Tibial nerve (tissue), 4 donors: ENCODE data around the gene TUBB4A.

ENCODE experiments used
- EP300 ChIP-seq, 2 donors: sonication (generic); formaldehyde crosslinking; IDR thresholded peaks; one replicate each; pipeline ENCODE4 v1.6.1; 2017; ENCODE audit warnings: antibody characterized with exemption in 2 of 2, mild to moderate bottlenecking in 1 of 2
- POLR2A ChIP-seq, 2 donors: fragments of 450-650 bp; IDR thresholded peaks; one replicate each; pipeline ENCODE4 v1.6.1; 2017; ENCODE audit warnings: antibody characterized with exemption in 2 of 2, mild to moderate bottlenecking in 2 of 2, moderate library complexity in 2 of 2
- TF ChIP-seq, protein P1 (sequence below), 5 experiments: fragments of 200-600 bp in 3 of 5; fragments of 450-650 bp in 2 of 5; sonication (generic) in 3 of 5; IDR thresholded peaks; one replicate each; pipeline ENCODE4 v1.5.1; 2016 to 2019; ENCODE audit warnings: antibody characterized with exemption in 5 of 5, mild to moderate bottlenecking in 3 of 5, moderate library complexity in 2 of 5

DNA sequence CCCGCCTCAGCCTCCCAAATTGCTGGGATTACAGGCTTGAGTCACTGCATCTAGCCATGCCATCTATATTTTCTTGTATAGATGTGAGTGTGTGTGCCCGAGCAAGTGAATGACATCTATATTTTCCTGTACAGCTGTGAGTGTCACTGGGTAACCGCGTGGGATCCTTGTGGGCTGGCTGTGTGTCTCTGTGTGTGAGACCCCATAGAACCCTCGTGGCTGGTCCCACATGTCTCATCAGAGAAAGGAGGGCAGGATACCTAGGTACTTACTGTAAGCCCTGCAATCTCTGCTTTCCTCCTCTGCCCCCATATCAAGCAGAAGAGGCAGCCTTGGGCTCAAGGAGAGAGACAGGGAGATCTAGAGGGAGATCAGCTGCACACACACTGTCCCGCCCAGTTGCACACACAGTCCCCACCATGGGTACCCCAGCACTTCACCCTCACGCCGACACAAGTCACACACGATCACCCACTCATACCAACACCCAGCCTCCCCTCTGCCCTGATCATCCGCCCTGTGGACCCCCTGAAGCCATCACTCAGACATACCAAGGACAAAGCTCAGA lies 21.2 kb downstream of the TUBB4A start:
- TF ChIP-seq, protein P1, sequence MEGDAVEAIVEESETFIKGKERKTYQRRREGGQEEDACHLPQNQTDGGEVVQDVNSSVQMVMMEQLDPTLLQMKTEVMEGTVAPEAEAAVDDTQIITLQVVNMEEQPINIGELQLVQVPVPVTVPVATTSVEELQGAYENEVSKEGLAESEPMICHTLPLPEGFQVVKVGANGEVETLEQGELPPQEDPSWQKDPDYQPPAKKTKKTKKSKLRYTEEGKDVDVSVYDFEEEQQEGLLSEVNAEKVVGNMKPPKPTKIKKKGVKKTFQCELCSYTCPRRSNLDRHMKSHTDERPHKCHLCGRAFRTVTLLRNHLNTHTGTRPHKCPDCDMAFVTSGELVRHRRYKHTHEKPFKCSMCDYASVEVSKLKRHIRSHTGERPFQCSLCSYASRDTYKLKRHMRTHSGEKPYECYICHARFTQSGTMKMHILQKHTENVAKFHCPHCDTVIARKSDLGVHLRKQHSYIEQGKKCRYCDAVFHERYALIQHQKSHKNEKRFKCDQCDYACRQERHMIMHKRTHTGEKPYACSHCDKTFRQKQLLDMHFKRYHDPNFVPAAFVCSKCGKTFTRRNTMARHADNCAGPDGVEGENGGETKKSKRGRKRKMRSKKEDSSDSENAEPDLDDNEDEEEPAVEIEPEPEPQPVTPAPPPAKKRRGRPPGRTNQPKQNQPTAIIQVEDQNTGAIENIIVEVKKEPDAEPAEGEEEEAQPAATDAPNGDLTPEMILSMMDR (IDR thresholded peaks at IDR 0.05), result no peak
- TF ChIP-seq POLR2A (IDR thresholded peaks at IDR 0.05) (no peak), EP300 (IDR thresholded peaks at IDR 0.05) (no peak)
